NB4 (cell line): ENCODE measurements around the gene CLSTN1.

Experiments used
- MYC ChIP-seq: IDR thresholded peaks from 2 replicates; pipeline ENCODE4 v1.6.1; 2011; ENCODE audit warnings: low read depth, low read length
- TF ChIP-seq, protein P1 (sequence below): IDR thresholded peaks from one replicate; pipeline ENCODE4 v1.5.1; 2012; ENCODE audit warnings: low read depth, low read length

DNA sequence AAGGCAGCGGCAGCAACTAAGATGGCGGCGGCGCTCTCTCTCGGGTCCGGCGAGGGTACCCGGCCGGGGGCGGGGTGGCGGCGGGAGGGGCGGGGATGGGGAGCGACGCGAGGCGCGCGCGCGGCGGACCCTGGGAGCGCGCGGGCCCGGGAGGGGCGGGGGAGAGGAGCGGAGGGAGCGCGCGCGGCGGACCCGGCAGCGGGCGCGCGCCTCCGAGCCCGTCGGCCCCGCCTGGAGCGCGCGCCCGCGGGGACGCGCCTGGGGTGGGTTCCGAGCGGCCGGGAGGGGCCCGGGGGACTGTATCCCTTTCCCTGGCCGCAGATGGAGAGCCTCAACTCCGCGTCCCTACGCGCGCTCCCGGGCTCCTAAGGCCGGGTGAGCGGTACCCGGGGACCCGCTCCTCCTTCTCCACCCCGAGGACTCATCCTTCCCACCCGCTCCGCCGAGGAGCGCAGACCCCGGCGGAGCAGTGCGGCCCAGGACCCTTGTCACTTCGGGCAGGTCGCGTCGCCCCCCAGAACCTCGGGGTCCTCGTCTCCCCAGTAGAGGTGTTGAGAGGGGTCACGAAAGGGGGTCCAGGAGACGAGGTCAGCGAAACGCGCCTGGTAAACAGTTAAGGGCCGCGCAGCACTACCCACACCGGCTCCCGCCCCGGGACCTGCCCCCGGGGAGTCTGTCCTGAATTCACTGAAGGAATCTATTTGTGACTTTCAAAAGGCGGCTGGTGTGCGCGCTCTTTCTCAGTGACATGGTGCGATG, at the start of gene CLSTN1:
- TF ChIP-seq, protein P1, sequence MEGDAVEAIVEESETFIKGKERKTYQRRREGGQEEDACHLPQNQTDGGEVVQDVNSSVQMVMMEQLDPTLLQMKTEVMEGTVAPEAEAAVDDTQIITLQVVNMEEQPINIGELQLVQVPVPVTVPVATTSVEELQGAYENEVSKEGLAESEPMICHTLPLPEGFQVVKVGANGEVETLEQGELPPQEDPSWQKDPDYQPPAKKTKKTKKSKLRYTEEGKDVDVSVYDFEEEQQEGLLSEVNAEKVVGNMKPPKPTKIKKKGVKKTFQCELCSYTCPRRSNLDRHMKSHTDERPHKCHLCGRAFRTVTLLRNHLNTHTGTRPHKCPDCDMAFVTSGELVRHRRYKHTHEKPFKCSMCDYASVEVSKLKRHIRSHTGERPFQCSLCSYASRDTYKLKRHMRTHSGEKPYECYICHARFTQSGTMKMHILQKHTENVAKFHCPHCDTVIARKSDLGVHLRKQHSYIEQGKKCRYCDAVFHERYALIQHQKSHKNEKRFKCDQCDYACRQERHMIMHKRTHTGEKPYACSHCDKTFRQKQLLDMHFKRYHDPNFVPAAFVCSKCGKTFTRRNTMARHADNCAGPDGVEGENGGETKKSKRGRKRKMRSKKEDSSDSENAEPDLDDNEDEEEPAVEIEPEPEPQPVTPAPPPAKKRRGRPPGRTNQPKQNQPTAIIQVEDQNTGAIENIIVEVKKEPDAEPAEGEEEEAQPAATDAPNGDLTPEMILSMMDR, result no peak
- no peak for TF ChIP-seq MYC
